Astrocyte (in vitro differentiated cells and primary cell): Measurements from ENCODE around the gene HOXD4.
A peak's percentile ranks its signal among the peaks of the same experiment; 100 is the strongest.

ENCODE experiments used
- EZH2 ChIP-seq: IDR thresholded peaks from 2 replicates; pipeline ENCODE4 v1.6.1; 2012; ENCODE audit warnings: mild to moderate bottlenecking, low read length, inconsistent platforms; ENCODE audit not compliant: insufficient read depth
- TF ChIP-seq, protein P1 (sequence below): IDR thresholded peaks from 2 replicates; pipeline ENCODE4 v1.5.1; 2011; ENCODE audit warnings: low read depth, mild to moderate bottlenecking, inconsistent platforms, low read length, moderate library complexity; ENCODE audit not compliant: insufficient read depth

DNA sequence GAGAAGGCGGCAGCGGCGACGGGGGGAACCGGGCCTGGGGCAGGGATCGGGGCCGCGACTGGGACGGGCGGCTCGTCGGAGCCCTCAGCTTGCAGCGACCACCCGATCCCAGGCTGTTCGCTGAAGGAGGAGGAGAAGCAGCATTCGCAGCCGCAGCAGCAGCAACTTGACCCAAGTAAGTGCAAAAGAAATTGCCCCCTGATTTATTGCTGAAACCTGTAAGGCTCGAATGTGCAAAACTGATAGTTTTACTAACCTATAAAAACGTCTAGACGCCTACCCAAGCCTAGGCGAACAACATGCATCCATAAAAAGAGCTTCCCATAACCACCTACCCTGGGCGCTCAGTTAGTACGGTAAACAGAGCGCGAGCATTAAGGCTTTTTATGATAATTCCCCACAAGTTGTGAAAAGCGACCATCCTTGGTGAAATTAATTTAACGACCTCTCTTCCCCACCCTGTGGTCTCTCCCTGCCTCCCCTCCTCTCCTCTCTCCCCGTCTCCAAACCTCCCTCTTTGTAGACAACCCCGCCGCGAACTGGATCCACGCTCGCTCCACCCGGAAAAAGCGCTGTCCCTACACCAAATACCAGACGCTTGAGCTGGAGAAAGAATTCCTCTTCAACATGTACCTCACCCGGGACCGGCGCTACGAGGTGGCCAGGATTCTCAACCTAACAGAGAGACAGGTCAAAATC is 27.8 kb upstream of the HOXD4 start:
- TF ChIP-seq, protein P1, sequence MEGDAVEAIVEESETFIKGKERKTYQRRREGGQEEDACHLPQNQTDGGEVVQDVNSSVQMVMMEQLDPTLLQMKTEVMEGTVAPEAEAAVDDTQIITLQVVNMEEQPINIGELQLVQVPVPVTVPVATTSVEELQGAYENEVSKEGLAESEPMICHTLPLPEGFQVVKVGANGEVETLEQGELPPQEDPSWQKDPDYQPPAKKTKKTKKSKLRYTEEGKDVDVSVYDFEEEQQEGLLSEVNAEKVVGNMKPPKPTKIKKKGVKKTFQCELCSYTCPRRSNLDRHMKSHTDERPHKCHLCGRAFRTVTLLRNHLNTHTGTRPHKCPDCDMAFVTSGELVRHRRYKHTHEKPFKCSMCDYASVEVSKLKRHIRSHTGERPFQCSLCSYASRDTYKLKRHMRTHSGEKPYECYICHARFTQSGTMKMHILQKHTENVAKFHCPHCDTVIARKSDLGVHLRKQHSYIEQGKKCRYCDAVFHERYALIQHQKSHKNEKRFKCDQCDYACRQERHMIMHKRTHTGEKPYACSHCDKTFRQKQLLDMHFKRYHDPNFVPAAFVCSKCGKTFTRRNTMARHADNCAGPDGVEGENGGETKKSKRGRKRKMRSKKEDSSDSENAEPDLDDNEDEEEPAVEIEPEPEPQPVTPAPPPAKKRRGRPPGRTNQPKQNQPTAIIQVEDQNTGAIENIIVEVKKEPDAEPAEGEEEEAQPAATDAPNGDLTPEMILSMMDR, result no peak
- peak; percentile 47 for TF ChIP-seq EZH2
